ENCODE data around the gene PDE8B. TPM values are rescaled to one million over a fixed set of nuclear protein-coding genes. Genes with fewer than 3 reads are reported as not detected.

Gene PDE8B
- total RNA-seq, 1 donor from 2014 or later = 2.0 TPM

DNA sequence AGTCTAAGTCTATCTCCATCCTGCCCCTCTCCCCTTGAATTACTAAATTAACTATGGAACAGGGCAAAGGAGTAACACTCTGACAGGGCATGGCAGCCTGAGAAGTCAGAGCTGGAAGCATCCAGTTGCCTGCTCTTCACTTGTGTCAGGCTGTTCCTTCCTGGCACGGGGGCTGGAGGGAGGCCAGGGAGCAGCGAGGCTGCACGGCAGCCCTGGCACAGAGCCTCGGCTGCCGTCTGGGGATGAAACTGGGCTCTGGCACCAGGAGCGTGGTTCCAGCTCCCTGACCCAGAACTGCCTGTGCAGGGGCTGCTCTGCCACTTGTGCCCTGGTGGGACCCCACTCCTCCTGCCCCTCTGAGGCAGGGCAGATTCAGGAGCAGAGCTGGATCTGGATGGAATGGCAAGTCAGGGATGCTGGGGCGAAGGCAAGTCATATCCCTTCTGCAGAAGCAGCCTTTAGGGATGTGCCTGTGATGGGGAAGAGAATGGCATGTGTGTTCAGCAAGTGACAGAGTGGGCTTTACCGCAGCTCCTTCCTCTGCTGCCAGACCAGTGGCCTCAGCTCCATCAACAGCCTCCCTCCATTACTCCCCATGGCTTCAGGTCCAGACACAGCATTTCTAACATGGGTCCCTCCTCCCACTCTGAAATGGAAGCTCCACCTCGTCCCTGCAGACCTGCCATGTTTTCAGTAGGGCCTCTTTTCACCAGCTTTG, 42.2 kb upstream of the PDE8B start:
- H3K9me3 Mint-ChIP-seq (ENCODE audit: unreplicated experiment) = no peaks in the 10 kb centered on the region
- peaks cover 3% of the 10 kb centered on the region for H3K36me3 Mint-ChIP-seq (ENCODE audit: unreplicated experiment)
- H3K4me1 Mint-ChIP-seq (ENCODE audit: unreplicated experiment) = peaks cover 43% of the 10 kb centered on the region
- no peaks in the 10 kb centered on the region for H3K27me3 Mint-ChIP-seq (ENCODE audit: unreplicated experiment)
- no peak for DNase-seq (ENCODE audit: extremely low spot score, unreplicated experiment)
- TF ChIP-seq, protein P1, sequence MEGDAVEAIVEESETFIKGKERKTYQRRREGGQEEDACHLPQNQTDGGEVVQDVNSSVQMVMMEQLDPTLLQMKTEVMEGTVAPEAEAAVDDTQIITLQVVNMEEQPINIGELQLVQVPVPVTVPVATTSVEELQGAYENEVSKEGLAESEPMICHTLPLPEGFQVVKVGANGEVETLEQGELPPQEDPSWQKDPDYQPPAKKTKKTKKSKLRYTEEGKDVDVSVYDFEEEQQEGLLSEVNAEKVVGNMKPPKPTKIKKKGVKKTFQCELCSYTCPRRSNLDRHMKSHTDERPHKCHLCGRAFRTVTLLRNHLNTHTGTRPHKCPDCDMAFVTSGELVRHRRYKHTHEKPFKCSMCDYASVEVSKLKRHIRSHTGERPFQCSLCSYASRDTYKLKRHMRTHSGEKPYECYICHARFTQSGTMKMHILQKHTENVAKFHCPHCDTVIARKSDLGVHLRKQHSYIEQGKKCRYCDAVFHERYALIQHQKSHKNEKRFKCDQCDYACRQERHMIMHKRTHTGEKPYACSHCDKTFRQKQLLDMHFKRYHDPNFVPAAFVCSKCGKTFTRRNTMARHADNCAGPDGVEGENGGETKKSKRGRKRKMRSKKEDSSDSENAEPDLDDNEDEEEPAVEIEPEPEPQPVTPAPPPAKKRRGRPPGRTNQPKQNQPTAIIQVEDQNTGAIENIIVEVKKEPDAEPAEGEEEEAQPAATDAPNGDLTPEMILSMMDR (IDR thresholded peaks at IDR 0.05) = no peak
- H3K27ac Mint-ChIP-seq (ENCODE audit: unreplicated experiment) = peak overlapping the region; percentile 89
- peak overlapping the region; percentile 14 for H3K4me3 Mint-ChIP-seq (ENCODE audit: unreplicated experiment)

DNA sequence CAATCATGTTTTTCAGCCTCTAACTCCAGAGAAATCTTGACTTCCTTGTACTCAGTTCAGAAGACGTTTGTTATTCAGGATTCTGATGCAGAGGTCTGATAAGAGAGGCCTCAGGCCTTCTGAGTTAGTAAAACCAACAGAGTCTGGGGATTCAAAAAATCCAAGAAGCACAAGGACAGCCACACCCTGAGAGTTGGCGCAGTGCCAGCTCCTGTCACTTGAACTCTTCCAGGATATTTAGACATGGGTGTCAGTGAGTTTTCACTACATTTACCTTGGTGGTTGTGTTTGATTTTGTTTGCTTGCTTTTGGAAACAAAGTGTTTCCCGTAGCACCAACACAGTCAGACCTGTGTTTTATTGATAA, 41.6 kb upstream of the PDE8B start:
- H3K9me3 Mint-ChIP-seq (ENCODE audit: unreplicated experiment) = no peaks in the 10 kb centered on the region
- TF ChIP-seq, protein P1 (IDR thresholded peaks at IDR 0.05) = no peak
- peaks cover 43% of the 10 kb centered on the region for H3K4me1 Mint-ChIP-seq (ENCODE audit: unreplicated experiment)
- no peak overlapping the region for H3K4me3 Mint-ChIP-seq (ENCODE audit: unreplicated experiment)
- no peaks in the 10 kb centered on the region for H3K27me3 Mint-ChIP-seq (ENCODE audit: unreplicated experiment)
- H3K27ac Mint-ChIP-seq (ENCODE audit: unreplicated experiment) = peak overlapping the region; percentile 89
- peaks cover 3% of the 10 kb centered on the region for H3K36me3 Mint-ChIP-seq (ENCODE audit: unreplicated experiment)
- DNase-seq (ENCODE audit: extremely low spot score, unreplicated experiment) = no peak

DNA sequence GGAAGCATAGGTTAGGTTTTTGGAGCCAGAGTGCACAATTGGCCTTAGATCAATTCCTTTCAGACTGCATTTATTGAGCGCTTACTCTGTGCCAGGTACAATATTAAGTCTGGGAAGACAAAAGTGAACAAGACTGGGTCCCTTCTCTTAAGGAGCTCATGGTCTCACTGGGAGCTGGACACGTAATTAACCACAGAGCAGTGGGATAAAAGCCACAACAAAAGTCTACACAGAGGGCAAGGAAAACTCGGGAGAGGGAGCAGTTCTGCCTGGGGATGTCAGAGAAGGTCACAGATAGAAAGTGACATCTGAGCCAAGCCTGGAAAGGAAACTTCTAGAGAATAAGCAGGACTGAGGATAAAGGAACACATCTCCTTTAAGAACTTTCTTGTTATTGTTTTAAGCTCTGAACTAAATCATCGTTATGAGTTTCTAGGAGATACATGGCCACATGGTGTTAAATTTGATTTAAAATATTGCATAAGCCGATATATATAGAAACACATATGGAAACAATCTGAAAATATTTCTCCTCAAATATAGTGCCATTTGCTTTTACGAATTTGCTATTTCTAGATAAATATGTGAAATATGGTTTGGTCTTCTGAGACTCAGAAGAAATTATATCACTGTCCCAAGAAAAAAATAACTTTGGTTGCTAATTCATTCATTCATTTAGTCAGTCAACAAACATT, 40.1 kb upstream of the PDE8B start:
- H3K4me3 Mint-ChIP-seq (ENCODE audit: unreplicated experiment) = no peak overlapping the region
- H3K27me3 Mint-ChIP-seq (ENCODE audit: unreplicated experiment) = no peaks in the 10 kb centered on the region
- TF ChIP-seq, protein P1 (IDR thresholded peaks at IDR 0.05) = no peak
- DNase-seq (ENCODE audit: extremely low spot score, unreplicated experiment) = no peak
- peak overlapping the region; percentile 29 for H3K27ac Mint-ChIP-seq (ENCODE audit: unreplicated experiment)
- H3K36me3 Mint-ChIP-seq (ENCODE audit: unreplicated experiment) = peaks cover 3% of the 10 kb centered on the region
- H3K9me3 Mint-ChIP-seq (ENCODE audit: unreplicated experiment) = no peaks in the 10 kb centered on the region
- H3K4me1 Mint-ChIP-seq (ENCODE audit: unreplicated experiment) = peaks cover 43% of the 10 kb centered on the region

DNA sequence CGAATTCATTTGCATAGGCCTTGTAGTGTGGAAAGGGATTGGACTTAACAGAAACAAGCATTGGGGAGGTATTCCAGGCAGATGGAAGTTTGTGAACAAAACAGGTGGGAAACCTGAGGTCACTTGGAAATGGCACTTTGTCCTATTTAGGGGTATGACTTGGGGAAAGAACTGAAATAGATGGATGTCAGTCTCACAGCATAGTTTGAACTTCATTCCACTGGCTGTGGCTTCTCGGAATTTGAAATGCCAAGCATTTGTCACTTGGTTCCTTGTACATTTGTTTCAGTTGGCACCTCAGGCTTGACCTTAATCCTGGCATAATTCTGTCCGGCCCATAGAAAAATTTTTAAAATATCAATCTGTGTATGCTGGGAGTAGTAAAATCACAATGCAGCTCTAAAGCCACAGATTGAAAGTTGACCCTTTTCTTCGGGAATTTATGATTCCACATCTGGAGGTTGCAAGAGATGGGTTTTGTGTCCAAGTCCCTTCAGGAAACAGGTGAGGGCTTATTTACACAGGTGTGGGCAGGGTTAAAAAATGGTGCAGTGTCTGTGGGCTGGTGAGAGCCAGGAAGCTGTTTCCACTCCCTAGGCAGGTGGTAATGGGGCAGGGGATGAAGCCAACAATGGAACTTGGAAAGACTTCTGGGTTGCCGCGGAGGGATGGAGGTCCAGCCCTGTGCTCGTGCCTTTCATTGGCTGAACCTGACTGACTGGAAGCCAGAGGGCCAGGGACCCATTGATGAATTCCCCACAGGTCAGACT, 39.2 kb upstream of the PDE8B start:
- TF ChIP-seq, protein P1 (IDR thresholded peaks at IDR 0.05) = no peak
- no peaks in the 10 kb centered on the region for H3K9me3 Mint-ChIP-seq (ENCODE audit: unreplicated experiment)
- no peak for DNase-seq (ENCODE audit: extremely low spot score, unreplicated experiment)
- H3K27me3 Mint-ChIP-seq (ENCODE audit: unreplicated experiment) = no peaks in the 10 kb centered on the region
- no peak overlapping the region for H3K27ac Mint-ChIP-seq (ENCODE audit: unreplicated experiment)
- peaks cover 43% of the 10 kb centered on the region for H3K4me1 Mint-ChIP-seq (ENCODE audit: unreplicated experiment)
- H3K36me3 Mint-ChIP-seq (ENCODE audit: unreplicated experiment) = peaks cover 3% of the 10 kb centered on the region
- H3K4me3 Mint-ChIP-seq (ENCODE audit: unreplicated experiment) = no peak overlapping the region

All from osteocyte (in vitro differentiated cells).